IgD-negative memory B cell (primary cell): ENCODE results near the gene ERICH6. TPM values are rescaled to one million over a fixed set of nuclear protein-coding genes. Genes with fewer than 3 reads are reported as not detected.

Source experiments
- H3K27ac Mint-ChIP-seq, 3 donors: one replicate each; pipeline ENCODE4 v1.8.0; 2020 to 2022; ENCODE audit warnings: mild to moderate bottlenecking in 3 of 3, mixed read lengths in 3 of 3, moderate library complexity in 1 of 3
- H3K27me3 Mint-ChIP-seq: one replicate; pipeline ENCODE4 v1.8.0; 2021; ENCODE audit warnings: mixed read lengths
- H3K36me3 Mint-ChIP-seq: one replicate; pipeline ENCODE4 v1.8.0; 2020; ENCODE audit warnings: mild to moderate bottlenecking, mixed read lengths
- H3K4me1 Mint-ChIP-seq, 3 donors: one replicate each; pipeline ENCODE4 v1.8.0; 2020 to 2022; ENCODE audit warnings: mixed read lengths in 3 of 3, mild to moderate bottlenecking in 1 of 3
- H3K4me3 Mint-ChIP-seq, 4 donors: one replicate each; pipeline ENCODE4 v1.8.0; 2020 to 2022; ENCODE audit warnings: mild to moderate bottlenecking in 4 of 4, mixed read lengths in 4 of 4, moderate library complexity in 3 of 4
- H3K9me3 Mint-ChIP-seq, 3 donors: one replicate each; pipeline ENCODE4 v1.8.0; 2020 to 2021; ENCODE audit warnings: mixed read lengths in 3 of 3, mild to moderate bottlenecking in 1 of 3
- polyA plus RNA-seq: library from polyadenylated mRNA; unstranded; fragments of 300-500 nt; fragmentation: Illumina TruSeq; gene quantifications from one replicate; pipeline ENCODE4 v1.2.3, GENCODE V29; 2021

ERICH6 gene
- polyA plus RNA-seq = 0.41 TPM

GRCh38 chr3:150703756-150704344 is at the start of gene ERICH6:
TSS of gene ERICH6 (minus strand) at chr3:150703920. CDS start at chr3:150703898, 22 bp downstream.
- no peaks in the 10 kb centered on the region for H3K27me3 Mint-ChIP-seq

GRCh38 chr3:150751781-150752263 is 48.1 kb upstream of the ERICH6 start:
- Mint-ChIP-seq H3K4me3 (no peak overlapping the region), H3K27me3 (no peaks in the 10 kb centered on the region), H3K4me1 (peaks cover 36 to 51% (median 50%) of the 10 kb centered on the region in 3 donors), H3K27ac (no peak overlapping the region), H3K9me3 (no peaks in the 10 kb centered on the region), H3K36me3 (peaks cover 9% of the 10 kb centered on the region)

More at GRCh38 chr3:150703756-150704344, at the start of gene ERICH6:
- Mint-ChIP-seq H3K4me1 (peaks cover 8 to 12% (median 10%) of the 10 kb centered on the region in 3 donors), H3K9me3 (no peaks in the 10 kb centered on the region), H3K36me3 (peaks cover 2% of the 10 kb centered on the region), H3K27ac (peak within 1 kb of the TSS; percentile 99 to 100 (median 99)), H3K4me3 (peak within 1 kb of the TSS; percentile 95 to 99 (median 98))

- Mint-ChIP-seq H3K27me3 (no peaks in the 10 kb centered on the region), H3K36me3 (peaks cover 8% of the 10 kb centered on the region), H3K4me1 (peaks cover 49 to 60% (median 55%) of the 10 kb centered on the region in 3 donors), H3K27ac (peak overlapping the region in 1 of 3 donors; percentile 1), H3K9me3 (no peaks in the 10 kb centered on the region), H3K4me3 (peak overlapping the region in 1 of 4 donors; percentile 1)
Measured at GRCh38 chr3:150749255-150749654, 45.5 kb upstream of the ERICH6 start.

DNA sequence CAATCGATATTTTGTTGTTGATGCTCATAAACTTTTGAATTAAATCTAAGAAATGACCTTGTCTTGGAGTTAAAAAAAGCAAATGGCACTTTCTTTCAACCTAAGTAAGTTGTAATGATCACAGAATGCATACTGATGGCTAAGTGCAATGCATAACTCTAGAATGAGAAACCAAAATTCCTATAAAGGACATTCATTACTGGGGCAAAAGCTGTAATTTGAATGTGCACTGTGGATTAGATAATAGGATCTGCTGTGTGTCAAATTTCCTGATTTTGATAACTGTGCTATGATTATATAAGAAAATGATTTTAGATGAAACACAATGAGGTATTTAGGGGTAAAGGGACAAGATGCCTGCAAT is 44.9 kb upstream of the ERICH6 start:
- Mint-ChIP-seq H3K4me3 (peak overlapping the region in 1 of 4 donors; percentile 1), H3K9me3 (no peaks in the 10 kb centered on the region), H3K36me3 (peaks cover 5% of the 10 kb centered on the region), H3K27ac (peak overlapping the region in 1 of 3 donors; percentile 1), H3K27me3 (no peaks in the 10 kb centered on the region), H3K4me1 (peaks cover 50 to 61% (median 56%) of the 10 kb centered on the region in 3 donors)

DNA sequence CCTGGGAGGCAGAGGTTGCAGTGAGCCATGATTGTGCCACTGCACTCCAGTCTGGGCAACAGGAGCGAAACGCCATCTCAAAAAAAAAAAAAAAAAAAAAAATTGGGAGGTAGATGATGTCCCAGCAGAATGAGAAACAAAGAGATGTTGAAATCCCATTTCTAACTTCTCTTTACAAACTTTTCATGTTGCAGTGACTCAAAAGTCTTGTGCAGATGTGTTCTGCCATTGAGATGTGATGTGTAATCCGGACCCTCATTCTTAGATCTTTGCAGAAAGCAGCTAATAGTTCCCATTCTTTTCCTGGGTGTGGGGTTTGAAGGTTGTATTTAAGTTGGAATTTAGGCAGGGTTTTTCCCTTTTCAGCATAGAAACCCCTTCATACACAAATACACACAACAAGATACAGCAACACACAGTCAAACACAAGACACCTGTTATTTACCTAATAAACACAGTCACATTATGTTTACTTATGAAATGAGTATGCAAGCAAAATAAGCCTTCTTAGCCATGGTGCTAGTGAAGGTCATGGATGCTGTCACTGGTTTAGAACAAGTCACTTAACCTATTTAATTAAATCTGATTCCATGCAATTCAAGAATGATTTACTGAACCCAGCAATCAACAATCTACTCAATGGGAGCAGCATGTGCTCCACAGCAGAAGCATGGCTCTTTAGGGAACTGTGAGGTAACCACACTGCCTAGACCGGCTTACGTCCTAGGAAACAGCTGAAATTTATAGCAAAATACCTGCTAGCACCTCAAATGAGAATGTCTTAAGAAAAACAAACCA is 44.4 kb upstream of the ERICH6 start:
- no peak overlapping the region for H3K27ac Mint-ChIP-seq
- H3K27me3 Mint-ChIP-seq = no peaks in the 10 kb centered on the region
- H3K4me3 Mint-ChIP-seq = peak overlapping the region in 1 of 4 donors; percentile 38
- H3K36me3 Mint-ChIP-seq = peaks cover 5% of the 10 kb centered on the region
- peaks cover 51 to 65% (median 60%) of the 10 kb centered on the region in 3 donors for H3K4me1 Mint-ChIP-seq
- no peaks in the 10 kb centered on the region for H3K9me3 Mint-ChIP-seq

GRCh38 chr3:150746791-150747590 is 43.3 kb upstream of the ERICH6 start:
- Mint-ChIP-seq H3K27ac (no peak overlapping the region), H3K36me3 (peaks cover 2% of the 10 kb centered on the region), H3K9me3 (no peaks in the 10 kb centered on the region)

GRCh38 chr3:150745832-150746231 is 42.1 kb upstream of the ERICH6 start:
- peaks cover 5% of the 10 kb centered on the region for H3K36me3 Mint-ChIP-seq
- peaks cover 55 to 66% (median 60%) of the 10 kb centered on the region in 3 donors for H3K4me1 Mint-ChIP-seq
- H3K27me3 Mint-ChIP-seq = no peaks in the 10 kb centered on the region
- H3K27ac Mint-ChIP-seq = no peak overlapping the region
- H3K9me3 Mint-ChIP-seq = no peaks in the 10 kb centered on the region
- H3K4me3 Mint-ChIP-seq = peak overlapping the region in 1 of 4 donors; percentile 3

More at GRCh38 chr3:150746791-150747590, 43.3 kb upstream of the ERICH6 start:
- Mint-ChIP-seq H3K4me3 (peak overlapping the region in 1 of 4 donors; percentile 59), H3K27me3 (no peaks in the 10 kb centered on the region), H3K4me1 (peaks cover 52 to 65% (median 63%) of the 10 kb centered on the region in 3 donors)

DNA sequence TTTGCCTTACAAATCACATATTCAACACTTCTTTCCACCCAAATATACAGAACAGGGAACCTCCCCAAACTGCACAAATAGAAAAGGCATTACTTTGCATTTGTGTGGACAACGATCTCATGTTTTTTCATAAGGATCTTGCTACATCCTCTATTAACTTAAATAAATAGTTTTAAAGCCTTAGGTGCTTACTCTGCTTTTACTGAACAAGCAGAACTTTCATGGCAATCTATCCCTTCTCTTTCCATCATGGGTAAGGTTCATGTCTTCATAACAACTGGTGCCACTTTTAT is 41.1 kb upstream of the ERICH6 start:
- H3K27ac Mint-ChIP-seq = no peak overlapping the region
- H3K4me1 Mint-ChIP-seq = peaks cover 56 to 64% (median 64%) of the 10 kb centered on the region in 3 donors
- H3K27me3 Mint-ChIP-seq = no peaks in the 10 kb centered on the region
- no peaks in the 10 kb centered on the region for H3K9me3 Mint-ChIP-seq
- H3K36me3 Mint-ChIP-seq = peaks cover 5% of the 10 kb centered on the region
- no peak overlapping the region for H3K4me3 Mint-ChIP-seq

- H3K27me3 Mint-ChIP-seq = no peaks in the 10 kb centered on the region
- peaks cover 3% of the 10 kb centered on the region for H3K36me3 Mint-ChIP-seq
- no peaks in the 10 kb centered on the region for H3K9me3 Mint-ChIP-seq
- peak overlapping the region; percentile 8 to 70 (median 63) for H3K27ac Mint-ChIP-seq
- H3K4me3 Mint-ChIP-seq = peak overlapping the region in 3 of 4 donors; percentile 13 to 87 (median 56)
- H3K4me1 Mint-ChIP-seq = peaks cover 61 to 67% (median 65%) of the 10 kb centered on the region in 3 donors
Measured at GRCh38 chr3:150744041-150744918, 40.6 kb upstream of the ERICH6 start.

DNA sequence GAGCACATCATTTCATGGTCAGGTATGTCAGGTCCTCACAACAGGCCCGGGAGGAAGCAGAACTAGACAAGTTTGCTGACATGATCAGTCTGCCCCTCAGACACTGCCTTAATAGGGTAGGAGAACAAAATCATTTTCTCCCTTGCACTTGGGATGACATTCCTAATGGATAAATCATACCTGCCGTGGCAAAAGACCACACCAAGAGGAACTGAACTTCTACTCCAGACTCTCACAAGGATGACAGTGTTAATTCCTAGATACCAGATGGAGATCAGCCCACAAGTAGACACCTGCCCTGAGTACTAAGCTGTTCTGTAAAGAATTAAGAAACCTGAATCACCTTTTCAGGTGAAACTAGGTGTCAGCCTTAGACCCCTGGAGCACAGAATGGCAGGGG is 39.8 kb upstream of the ERICH6 start:
- peaks cover 3% of the 10 kb centered on the region for H3K36me3 Mint-ChIP-seq
- H3K9me3 Mint-ChIP-seq = no peaks in the 10 kb centered on the region
- peak overlapping the region in 2 of 4 donors; percentile 33 to 87 for H3K4me3 Mint-ChIP-seq
- peak overlapping the region; percentile 17 to 85 (median 70) for H3K27ac Mint-ChIP-seq
- no peaks in the 10 kb centered on the region for H3K27me3 Mint-ChIP-seq
- H3K4me1 Mint-ChIP-seq = peaks cover 62 to 64% (median 64%) of the 10 kb centered on the region in 3 donors

GRCh38 chr3:150742679-150743078 is 39.0 kb upstream of the ERICH6 start:
- peaks cover 58 to 62% (median 61%) of the 10 kb centered on the region in 3 donors for H3K4me1 Mint-ChIP-seq
- no peak overlapping the region for H3K27ac Mint-ChIP-seq
- peaks cover 3% of the 10 kb centered on the region for H3K36me3 Mint-ChIP-seq
- no peaks in the 10 kb centered on the region for H3K27me3 Mint-ChIP-seq
- H3K4me3 Mint-ChIP-seq = no peak overlapping the region
- H3K9me3 Mint-ChIP-seq = no peaks in the 10 kb centered on the region

GRCh38 chr3:150742141-150742523 is 38.4 kb upstream of the ERICH6 start:
- H3K27me3 Mint-ChIP-seq = no peaks in the 10 kb centered on the region
- H3K4me3 Mint-ChIP-seq = no peak overlapping the region
- H3K36me3 Mint-ChIP-seq = peaks cover 3% of the 10 kb centered on the region
- peaks cover 57 to 64% (median 59%) of the 10 kb centered on the region in 3 donors for H3K4me1 Mint-ChIP-seq
- no peak overlapping the region for H3K27ac Mint-ChIP-seq
- H3K9me3 Mint-ChIP-seq = no peaks in the 10 kb centered on the region

GRCh38 chr3:150741497-150742140 is 37.9 kb upstream of the ERICH6 start:
- Mint-ChIP-seq H3K9me3 (no peaks in the 10 kb centered on the region), H3K27ac (no peak overlapping the region), H3K4me3 (peak overlapping the region in 1 of 4 donors; percentile 56), H3K27me3 (no peaks in the 10 kb centered on the region), H3K36me3 (peaks cover 3% of the 10 kb centered on the region), H3K4me1 (peaks cover 52 to 65% (median 56%) of the 10 kb centered on the region in 3 donors)
